ENCODE results near the gene IQSEC1. TPM values are rescaled to one million over a fixed set of nuclear protein-coding genes. Genes with fewer than 3 reads are reported as not detected.

Gene IQSEC1
- polyA plus RNA-seq, 4 donors = 1.1 to 24.8 (median 7.8) TPM

GRCh38 chr3:12968541-12968940 is 104.7 kb downstream of the IQSEC1 start:
- no peak for DNase-seq
- Histone ChIP-seq H3K36me3 (ENCODE audit: control insufficient read depth in 3 of 3, insufficient read depth in 2 of 3, low read depth in 1 of 3, low read length in 3 of 3) (peaks cover 0 to 2% (median 0%) of the 10 kb centered on the region in 3 donors), H3K9me3 (ENCODE audit: control insufficient read depth in 2 of 2, insufficient read depth in 1 of 2, low read depth in 1 of 2, low read length in 1 of 2) (no peaks in the 10 kb centered on the region), H3K27ac (ENCODE audit: low read depth in 1 of 3, low read length in 2 of 3) (no peak overlapping the region), H3K4me1 (ENCODE audit: control insufficient read depth in 3 of 3, insufficient read depth in 2 of 3, low read depth in 1 of 3, low read length in 2 of 3) (peaks cover 5 to 34% (median 8%) of the 10 kb centered on the region in 3 donors), H3K4me3 (ENCODE audit: low read depth in 1 of 3, low read length in 3 of 3) (no peak overlapping the region), H3K27me3 (ENCODE audit: control insufficient read depth in 3 of 3, insufficient read depth in 3 of 3, low read length in 3 of 3) (no peaks in the 10 kb centered on the region)
- FAIRE-seq = no peak
- 76 to 86% (median 79%) methylated on average over 5 of the region's 5 CpGs for WGBS, 3 donors

DNA sequence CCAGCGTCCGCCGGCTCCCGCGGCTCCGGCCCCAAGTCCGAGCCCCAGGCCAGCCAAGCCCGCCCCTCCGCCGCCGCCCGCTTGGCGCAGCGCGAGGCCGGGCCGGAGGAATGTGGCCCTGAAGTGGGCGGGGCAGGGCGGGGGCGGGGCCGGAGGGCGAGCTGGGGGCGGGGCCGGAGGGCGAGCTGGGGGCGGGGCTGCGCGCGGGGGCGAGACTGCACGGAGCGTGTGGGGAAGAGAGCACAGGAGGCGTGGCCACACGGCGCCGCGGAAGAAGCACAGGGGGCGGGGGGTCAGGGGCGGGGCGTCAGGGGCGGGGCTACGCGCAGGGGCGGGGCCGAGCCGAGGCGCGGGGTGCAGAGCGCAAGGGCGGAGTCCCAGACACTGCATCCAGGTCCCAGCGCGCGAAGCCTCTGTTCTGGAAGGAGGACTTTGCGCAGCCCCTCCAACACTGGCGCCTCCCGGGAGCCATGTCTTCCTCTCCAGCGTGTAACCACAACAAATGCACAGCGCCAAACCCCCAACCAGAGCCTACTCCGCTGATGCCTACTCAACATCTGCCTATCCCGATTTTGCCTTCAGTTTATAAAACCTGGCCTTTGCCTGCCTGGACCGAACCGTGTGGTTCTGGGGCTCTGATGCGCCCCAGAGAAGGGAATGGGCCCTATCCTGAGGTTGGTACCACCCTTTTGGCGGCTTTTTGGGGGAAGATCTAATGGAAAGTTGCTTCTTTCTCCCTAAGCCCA is 105.5 kb downstream of the IQSEC1 start:
- DNase-seq (peak; percentile 87 to 89), FAIRE-seq (no peak)
- Histone ChIP-seq H3K4me1 (ENCODE audit: control insufficient read depth in 3 of 3, insufficient read depth in 2 of 3, low read depth in 1 of 3, low read length in 2 of 3) (peaks cover 5 to 39% (median 8%) of the 10 kb centered on the region in 3 donors), H3K27me3 (ENCODE audit: control insufficient read depth in 3 of 3, insufficient read depth in 3 of 3, low read length in 3 of 3) (no peaks in the 10 kb centered on the region), H3K36me3 (ENCODE audit: control insufficient read depth in 3 of 3, insufficient read depth in 2 of 3, low read depth in 1 of 3, low read length in 3 of 3) (peaks cover 0 to 2% (median 0%) of the 10 kb centered on the region in 3 donors), H3K27ac (ENCODE audit: low read depth in 1 of 3, low read length in 2 of 3) (peak overlapping the region in 1 of 3 donors; percentile 46), H3K9me3 (ENCODE audit: control insufficient read depth in 2 of 2, insufficient read depth in 1 of 2, low read depth in 1 of 2, low read length in 1 of 2) (no peaks in the 10 kb centered on the region), H3K4me3 (ENCODE audit: low read depth in 1 of 3, low read length in 3 of 3) (peak overlapping the region; percentile 52 to 63 (median 55))
- 3 to 4% (median 4%) methylated on average over 30 to 64 of the region's 64 CpGs for WGBS, 3 donors

- WGBS, 3 donors = 5 to 6% (median 6%) methylated on average over 39 to 56 of the region's 56 CpGs
- H3K4me3 ChIP-seq (ENCODE audit: low read depth in 1 of 3, low read length in 3 of 3) = peak overlapping the region; percentile 52 to 63 (median 55)
- FAIRE-seq (no peak), DNase-seq (no peak)
- H3K27me3 ChIP-seq (ENCODE audit: control insufficient read depth in 3 of 3, insufficient read depth in 3 of 3, low read length in 3 of 3) = no peaks in the 10 kb centered on the region
- H3K9me3 ChIP-seq (ENCODE audit: control insufficient read depth in 2 of 2, insufficient read depth in 1 of 2, low read depth in 1 of 2, low read length in 1 of 2) = no peaks in the 10 kb centered on the region
- peaks cover 0 to 8% (median 0%) of the 10 kb centered on the region in 3 donors for H3K36me3 ChIP-seq (ENCODE audit: control insufficient read depth in 3 of 3, insufficient read depth in 2 of 3, low read depth in 1 of 3, low read length in 3 of 3)
- H3K27ac ChIP-seq (ENCODE audit: low read depth in 1 of 3, low read length in 2 of 3) = peak overlapping the region in 2 of 3 donors; percentile 5 to 46
- peaks cover 5 to 43% (median 8%) of the 10 kb centered on the region in 3 donors for H3K4me1 ChIP-seq (ENCODE audit: control insufficient read depth in 3 of 3, insufficient read depth in 2 of 3, low read depth in 1 of 3, low read length in 2 of 3)
These were observed 106.2 kb downstream of the IQSEC1 start for GRCh38 chr3:12966847-12967605.

GRCh38 chr3:12965999-12966846 is 107.0 kb downstream of the IQSEC1 start:
- no peaks in the 10 kb centered on the region for H3K27me3 ChIP-seq (ENCODE audit: control insufficient read depth in 3 of 3, insufficient read depth in 3 of 3, low read length in 3 of 3)
- H3K27ac ChIP-seq (ENCODE audit: low read depth in 1 of 3, low read length in 2 of 3) = peak overlapping the region in 1 of 3 donors; percentile 5
- peaks cover 0 to 8% (median 0%) of the 10 kb centered on the region in 3 donors for H3K36me3 ChIP-seq (ENCODE audit: control insufficient read depth in 3 of 3, insufficient read depth in 2 of 3, low read depth in 1 of 3, low read length in 3 of 3)
- 47 to 59% (median 54%) methylated on average over 11 of the region's 11 CpGs for WGBS, 3 donors
- H3K4me3 ChIP-seq (ENCODE audit: low read depth in 1 of 3, low read length in 3 of 3) = peak overlapping the region in 2 of 3 donors; percentile 52 to 63
- H3K4me1 ChIP-seq (ENCODE audit: control insufficient read depth in 3 of 3, insufficient read depth in 2 of 3, low read depth in 1 of 3, low read length in 2 of 3) = peaks cover 5 to 48% (median 8%) of the 10 kb centered on the region in 3 donors
- DNase-seq (peak in 1 of 2 donors; percentile 53), FAIRE-seq (no peak)
- no peaks in the 10 kb centered on the region for H3K9me3 ChIP-seq (ENCODE audit: control insufficient read depth in 2 of 2, insufficient read depth in 1 of 2, low read depth in 1 of 2, low read length in 1 of 2)

DNA sequence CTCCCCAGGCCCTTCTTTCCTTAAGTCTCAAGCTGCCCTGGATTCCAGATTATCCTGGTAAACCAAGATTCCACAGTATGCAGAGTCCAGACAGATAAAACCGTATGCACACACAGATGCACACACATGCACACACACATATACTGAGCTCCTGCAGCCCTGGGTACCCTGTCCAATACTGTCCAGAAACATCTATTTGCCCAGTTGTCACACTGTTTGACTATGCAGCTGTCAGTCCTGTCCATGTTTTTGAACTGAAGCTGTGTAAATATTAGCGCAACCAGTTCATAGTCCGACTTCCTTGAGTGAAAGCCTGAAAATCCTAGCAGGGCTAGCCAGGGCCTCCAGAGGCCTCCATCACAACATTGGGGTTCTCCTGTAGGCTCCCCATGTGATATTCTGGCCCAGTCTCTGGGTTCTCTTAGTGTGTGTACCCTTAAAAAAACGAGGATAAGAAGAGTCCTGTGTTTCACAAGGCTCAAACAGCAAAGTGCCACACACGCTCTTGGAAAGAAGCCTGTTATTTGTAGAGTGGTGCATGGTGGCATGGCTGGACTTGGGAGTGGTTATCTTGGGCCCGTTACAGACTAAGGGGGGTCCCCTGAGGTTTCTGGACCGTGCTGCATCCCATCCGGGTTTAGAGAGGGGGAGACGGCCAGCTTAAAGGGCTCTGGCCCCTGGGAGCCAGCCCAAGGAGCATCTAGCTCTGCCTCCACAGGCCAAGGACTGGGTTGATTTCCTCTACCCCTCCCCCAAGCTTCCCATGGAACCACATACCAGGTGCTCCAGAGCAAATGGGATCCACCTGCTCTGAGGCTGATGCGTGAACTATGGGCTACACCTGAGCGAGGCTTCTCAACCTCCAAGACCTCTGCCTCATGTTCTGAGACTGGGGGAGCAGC is 108.3 kb downstream of the IQSEC1 start:
- H3K4me1 ChIP-seq (ENCODE audit: control insufficient read depth in 3 of 3, insufficient read depth in 2 of 3, low read depth in 1 of 3, low read length in 2 of 3) = peaks cover 5 to 58% (median 8%) of the 10 kb centered on the region in 3 donors
- FAIRE-seq (no peak), DNase-seq (peak; percentile 80 to 85)

GRCh38 chr3:12963922-12964701 is 109.1 kb downstream of the IQSEC1 start:
- Histone ChIP-seq H3K4me1 (ENCODE audit: control insufficient read depth in 3 of 3, insufficient read depth in 2 of 3, low read depth in 1 of 3, low read length in 2 of 3) (peaks cover 5 to 58% (median 8%) of the 10 kb centered on the region in 3 donors), H3K9me3 (ENCODE audit: control insufficient read depth in 2 of 2, insufficient read depth in 1 of 2, low read depth in 1 of 2, low read length in 1 of 2) (no peaks in the 10 kb centered on the region), H3K36me3 (ENCODE audit: control insufficient read depth in 3 of 3, insufficient read depth in 2 of 3, low read depth in 1 of 3, low read length in 3 of 3) (peaks cover 0 to 21% (median 0%) of the 10 kb centered on the region in 3 donors), H3K27ac (ENCODE audit: low read depth in 1 of 3, low read length in 2 of 3) (peak overlapping the region in 1 of 3 donors; percentile 65), H3K4me3 (ENCODE audit: low read depth in 1 of 3, low read length in 3 of 3) (no peak overlapping the region), H3K27me3 (ENCODE audit: control insufficient read depth in 3 of 3, insufficient read depth in 3 of 3, low read length in 3 of 3) (no peaks in the 10 kb centered on the region)
- WGBS, 3 donors = 53 to 58% (median 57%) methylated on average over 8 of the region's 8 CpGs
- DNase-seq = peak in 1 of 2 donors; percentile 31
- FAIRE-seq = no peak

More for the DNA sequence above, 108.3 kb downstream of the IQSEC1 start:
- WGBS, 3 donors = 37 to 57% (median 49%) methylated on average over 11 of the region's 11 CpGs
- Histone ChIP-seq H3K36me3 (ENCODE audit: control insufficient read depth in 3 of 3, insufficient read depth in 2 of 3, low read depth in 1 of 3, low read length in 3 of 3) (peaks cover 0 to 17% (median 0%) of the 10 kb centered on the region in 3 donors), H3K4me3 (ENCODE audit: low read depth in 1 of 3, low read length in 3 of 3) (no peak overlapping the region), H3K9me3 (ENCODE audit: control insufficient read depth in 2 of 2, insufficient read depth in 1 of 2, low read depth in 1 of 2, low read length in 1 of 2) (no peaks in the 10 kb centered on the region), H3K27ac (ENCODE audit: low read depth in 1 of 3, low read length in 2 of 3) (peak overlapping the region in 2 of 3 donors; percentile 25 to 65), H3K27me3 (ENCODE audit: control insufficient read depth in 3 of 3, insufficient read depth in 3 of 3, low read length in 3 of 3) (no peaks in the 10 kb centered on the region)

Measured in small intestine (tissue), 7 donors.